ENCODE results near the gene LILRA2. TPM values are rescaled to one million over a fixed set of nuclear protein-coding genes. Genes with fewer than 3 reads are reported as not detected.

LILRA2 gene
- polyA plus RNA-seq, 1 donor from 2014 or later: not detected

- Histone ChIP-seq H3K9me3 (ENCODE audit: low read length) (no peaks in the 10 kb centered on the region), H3K9me2 (ENCODE audit: insufficient read depth, low read length) (no peaks in the 10 kb centered on the region), H3K4me2 (ENCODE audit: low read length) (no peak overlapping the region), H2AFZ (ENCODE audit: low read depth, low read length) (no peak overlapping the region), H3K4me3 (ENCODE audit: low read length) (no peak overlapping the region), H3K27ac (ENCODE audit: low read length) (no peak overlapping the region), H3F3A (ENCODE audit: insufficient read depth, low read length, poor library complexity, severe bottlenecking) (no peaks in the 10 kb centered on the region), H4K20me1 (ENCODE audit: insufficient read depth) (no peaks in the 10 kb centered on the region), H3K36me3 (ENCODE audit: insufficient read depth, low read length) (no peaks in the 10 kb centered on the region), H3K79me2 (replicated peaks; ENCODE audit: insufficient read depth, low read length) (no peaks in the 10 kb centered on the region), H3K9ac (ENCODE audit: low read length) (no peak overlapping the region), H3K27me3 (ENCODE audit: insufficient read depth, low read depth, low read length) (no peaks in the 10 kb centered on the region)
- TF ChIP-seq EZH2 (IDR thresholded peaks at IDR 0.05; ENCODE audit: borderline replicate concordance, insufficient read depth, low read length, poor library complexity, severe bottlenecking) (no peak), TAF1 (IDR thresholded peaks at IDR 0.05; ENCODE audit: low read depth) (no peak), EP300 (conservative IDR thresholded peaks at IDR 0.05; ENCODE audit: poor library complexity, severe bottlenecking) (no peak), CTCF (IDR thresholded peaks at IDR 0.05; ENCODE audit: poor library complexity, severe bottlenecking) (no peak), POLR2AphosphoS5 (IDR thresholded peaks at IDR 0.05) (no peak), MXI1 (conservative IDR thresholded peaks at IDR 0.05; ENCODE audit: poor library complexity, severe bottlenecking) (no peak), REST (IDR thresholded peaks at IDR 0.05; ENCODE audit: borderline replicate concordance) (no peak), SMC3 (conservative IDR thresholded peaks at IDR 0.05; ENCODE audit: poor library complexity) (no peak), RAD21 (conservative IDR thresholded peaks at IDR 0.05) (no peak)
Measured at GRCh38 chr19:54558339-54558738, 15.3 kb upstream of the LILRA2 start.

- Histone ChIP-seq H3K27me3 (ENCODE audit: insufficient read depth, low read depth, low read length) (no peaks in the 10 kb centered on the region), H3K79me2 (replicated peaks; ENCODE audit: insufficient read depth, low read length) (no peaks in the 10 kb centered on the region), H3K4me3 (ENCODE audit: low read length) (no peak overlapping the region), H3K4me2 (ENCODE audit: low read length) (no peak overlapping the region), H3F3A (ENCODE audit: insufficient read depth, low read length, poor library complexity, severe bottlenecking) (no peaks in the 10 kb centered on the region), H3K27ac (ENCODE audit: low read length) (no peak overlapping the region), H3K9me2 (ENCODE audit: insufficient read depth, low read length) (no peaks in the 10 kb centered on the region), H3K36me3 (ENCODE audit: insufficient read depth, low read length) (no peaks in the 10 kb centered on the region), H2AFZ (ENCODE audit: low read depth, low read length) (no peak overlapping the region), H3K9ac (ENCODE audit: low read length) (no peak overlapping the region), H4K20me1 (ENCODE audit: insufficient read depth) (no peaks in the 10 kb centered on the region), H3K9me3 (ENCODE audit: low read length) (no peaks in the 10 kb centered on the region)
- TF ChIP-seq POLR2AphosphoS5 (IDR thresholded peaks at IDR 0.05) (no peak), SMC3 (conservative IDR thresholded peaks at IDR 0.05; ENCODE audit: poor library complexity) (no peak), RAD21 (conservative IDR thresholded peaks at IDR 0.05) (no peak)
Measured at GRCh38 chr19:54560881-54561385, 12.7 kb upstream of the LILRA2 start.
